Ishikawa (cell line): Measurements from ENCODE around the gene DSP.

Experiments
- CEBPB ChIP-seq: IDR thresholded peaks from 2 replicates; pipeline ENCODE4 v1.6.1; 2012
- CREB1 ChIP-seq: IDR thresholded peaks from 2 replicates; pipeline ENCODE4 v1.6.1; 2012; ENCODE audit warnings: low read depth
- EGR1 ChIP-seq: IDR thresholded peaks from 2 replicates; pipeline ENCODE4 v1.6.1; 2012
- EP300 ChIP-seq: IDR thresholded peaks from 2 replicates; pipeline ENCODE4 v1.6.1; 2012; ENCODE audit warnings: borderline replicate concordance
- FOXM1 ChIP-seq: IDR thresholded peaks from 2 replicates; pipeline ENCODE4 v1.6.1; 2012; ENCODE audit warnings: low read depth, borderline replicate concordance
- NFIC ChIP-seq: IDR thresholded peaks from 2 replicates; pipeline ENCODE4 v1.6.1; 2012
- RAD21 ChIP-seq: IDR thresholded peaks from 2 replicates; pipeline ENCODE4 v1.6.1; 2012; ENCODE audit warnings: low read depth
- TAF1 ChIP-seq: IDR thresholded peaks from 2 replicates; pipeline ENCODE4 v1.6.1; 2012; ENCODE audit warnings: low read depth, mild to moderate bottlenecking
- TCF12 ChIP-seq: IDR thresholded peaks from 2 replicates; pipeline ENCODE4 v1.6.1; 2012; ENCODE audit warnings: low read depth
- TEAD4 ChIP-seq: IDR thresholded peaks from 2 replicates; pipeline ENCODE4 v1.6.1; 2012
- YY1 ChIP-seq: IDR thresholded peaks from 2 replicates; pipeline ENCODE4 v1.6.1; 2012; ENCODE audit warnings: low read depth
- ZBTB7A ChIP-seq: IDR thresholded peaks from 2 replicates; pipeline ENCODE4 v1.6.1; 2012; ENCODE audit warnings: low read depth
- TF ChIP-seq, protein P1 (sequence below): IDR thresholded peaks from 2 replicates; pipeline ENCODE4 v1.6.1; 2012; ENCODE audit warnings: low read depth, mild to moderate bottlenecking
- TF ChIP-seq, protein P2 (sequence below): IDR thresholded peaks from 2 replicates; pipeline ENCODE4 v1.6.1; 2012
- TF ChIP-seq, protein P3 (sequence below): IDR thresholded peaks from 2 replicates; pipeline ENCODE4 v1.6.1; 2012

Gene DSP

DNA sequence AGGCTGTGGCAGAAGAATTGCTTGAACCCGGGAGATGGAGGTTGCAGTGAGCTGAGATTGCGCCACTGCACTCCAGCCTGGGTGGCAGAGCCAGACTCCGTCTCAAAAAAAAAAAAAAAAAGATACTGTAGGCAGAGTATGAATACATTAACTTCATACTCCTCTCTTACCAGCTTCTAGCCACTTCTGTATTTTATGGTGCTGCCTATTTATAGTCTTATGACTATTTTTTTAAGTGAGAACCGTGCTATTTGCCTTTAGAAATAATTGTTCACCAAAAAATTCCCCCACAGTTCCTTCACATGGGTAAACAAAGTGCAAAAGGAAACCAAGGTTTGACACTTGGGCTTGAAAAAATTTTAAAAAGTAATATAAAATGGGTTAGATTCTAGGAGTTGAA is 47.0 kb downstream of the DSP start:
- TF ChIP-seq, protein P1, sequence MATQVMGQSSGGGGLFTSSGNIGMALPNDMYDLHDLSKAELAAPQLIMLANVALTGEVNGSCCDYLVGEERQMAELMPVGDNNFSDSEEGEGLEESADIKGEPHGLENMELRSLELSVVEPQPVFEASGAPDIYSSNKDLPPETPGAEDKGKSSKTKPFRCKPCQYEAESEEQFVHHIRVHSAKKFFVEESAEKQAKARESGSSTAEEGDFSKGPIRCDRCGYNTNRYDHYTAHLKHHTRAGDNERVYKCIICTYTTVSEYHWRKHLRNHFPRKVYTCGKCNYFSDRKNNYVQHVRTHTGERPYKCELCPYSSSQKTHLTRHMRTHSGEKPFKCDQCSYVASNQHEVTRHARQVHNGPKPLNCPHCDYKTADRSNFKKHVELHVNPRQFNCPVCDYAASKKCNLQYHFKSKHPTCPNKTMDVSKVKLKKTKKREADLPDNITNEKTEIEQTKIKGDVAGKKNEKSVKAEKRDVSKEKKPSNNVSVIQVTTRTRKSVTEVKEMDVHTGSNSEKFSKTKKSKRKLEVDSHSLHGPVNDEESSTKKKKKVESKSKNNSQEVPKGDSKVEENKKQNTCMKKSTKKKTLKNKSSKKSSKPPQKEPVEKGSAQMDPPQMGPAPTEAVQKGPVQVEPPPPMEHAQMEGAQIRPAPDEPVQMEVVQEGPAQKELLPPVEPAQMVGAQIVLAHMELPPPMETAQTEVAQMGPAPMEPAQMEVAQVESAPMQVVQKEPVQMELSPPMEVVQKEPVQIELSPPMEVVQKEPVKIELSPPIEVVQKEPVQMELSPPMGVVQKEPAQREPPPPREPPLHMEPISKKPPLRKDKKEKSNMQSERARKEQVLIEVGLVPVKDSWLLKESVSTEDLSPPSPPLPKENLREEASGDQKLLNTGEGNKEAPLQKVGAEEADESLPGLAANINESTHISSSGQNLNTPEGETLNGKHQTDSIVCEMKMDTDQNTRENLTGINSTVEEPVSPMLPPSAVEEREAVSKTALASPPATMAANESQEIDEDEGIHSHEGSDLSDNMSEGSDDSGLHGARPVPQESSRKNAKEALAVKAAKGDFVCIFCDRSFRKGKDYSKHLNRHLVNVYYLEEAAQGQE = no peak
- TF ChIP-seq TCF12 (no peak), RAD21 (no peak), TEAD4 (no peak), NFIC (no peak), CEBPB (no peak), CREB1 (no peak), ZBTB7A (no peak), TAF1 (no peak), EGR1 (no peak), EP300 (no peak), YY1 (no peak)
- TF ChIP-seq, protein P2, sequence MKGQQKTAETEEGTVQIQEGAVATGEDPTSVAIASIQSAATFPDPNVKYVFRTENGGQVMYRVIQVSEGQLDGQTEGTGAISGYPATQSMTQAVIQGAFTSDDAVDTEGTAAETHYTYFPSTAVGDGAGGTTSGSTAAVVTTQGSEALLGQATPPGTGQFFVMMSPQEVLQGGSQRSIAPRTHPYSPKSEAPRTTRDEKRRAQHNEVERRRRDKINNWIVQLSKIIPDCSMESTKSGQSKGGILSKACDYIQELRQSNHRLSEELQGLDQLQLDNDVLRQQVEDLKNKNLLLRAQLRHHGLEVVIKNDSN = no peak

DNA sequence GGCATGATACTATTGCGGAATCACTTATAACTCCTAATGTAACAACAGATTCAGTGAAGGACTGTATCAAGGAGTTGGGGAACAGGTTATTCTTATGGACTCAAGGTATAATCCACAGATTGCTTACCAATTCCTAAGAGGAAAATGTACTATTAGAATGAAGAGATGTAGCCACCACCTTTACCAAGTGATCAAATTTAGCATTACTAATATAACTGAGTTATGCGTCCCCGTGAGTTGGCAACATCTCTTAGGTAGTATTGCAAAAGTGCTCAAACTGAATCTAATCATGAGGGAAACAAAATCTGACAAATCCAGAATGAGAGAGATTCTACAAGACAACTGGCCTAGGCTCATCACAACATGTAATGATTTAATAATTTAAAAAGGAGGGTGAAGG is 47.8 kb downstream of the DSP start:
- TF ChIP-seq, protein P3, sequence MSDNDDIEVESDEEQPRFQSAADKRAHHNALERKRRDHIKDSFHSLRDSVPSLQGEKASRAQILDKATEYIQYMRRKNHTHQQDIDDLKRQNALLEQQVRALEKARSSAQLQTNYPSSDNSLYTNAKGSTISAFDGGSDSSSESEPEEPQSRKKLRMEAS = no peak
- TF ChIP-seq CEBPB (no peak), EP300 (no peak), CREB1 (no peak), EGR1 (no peak)
- TF ChIP-seq, protein P1 = no peak
- TF ChIP-seq, protein P2 = no peak

DNA sequence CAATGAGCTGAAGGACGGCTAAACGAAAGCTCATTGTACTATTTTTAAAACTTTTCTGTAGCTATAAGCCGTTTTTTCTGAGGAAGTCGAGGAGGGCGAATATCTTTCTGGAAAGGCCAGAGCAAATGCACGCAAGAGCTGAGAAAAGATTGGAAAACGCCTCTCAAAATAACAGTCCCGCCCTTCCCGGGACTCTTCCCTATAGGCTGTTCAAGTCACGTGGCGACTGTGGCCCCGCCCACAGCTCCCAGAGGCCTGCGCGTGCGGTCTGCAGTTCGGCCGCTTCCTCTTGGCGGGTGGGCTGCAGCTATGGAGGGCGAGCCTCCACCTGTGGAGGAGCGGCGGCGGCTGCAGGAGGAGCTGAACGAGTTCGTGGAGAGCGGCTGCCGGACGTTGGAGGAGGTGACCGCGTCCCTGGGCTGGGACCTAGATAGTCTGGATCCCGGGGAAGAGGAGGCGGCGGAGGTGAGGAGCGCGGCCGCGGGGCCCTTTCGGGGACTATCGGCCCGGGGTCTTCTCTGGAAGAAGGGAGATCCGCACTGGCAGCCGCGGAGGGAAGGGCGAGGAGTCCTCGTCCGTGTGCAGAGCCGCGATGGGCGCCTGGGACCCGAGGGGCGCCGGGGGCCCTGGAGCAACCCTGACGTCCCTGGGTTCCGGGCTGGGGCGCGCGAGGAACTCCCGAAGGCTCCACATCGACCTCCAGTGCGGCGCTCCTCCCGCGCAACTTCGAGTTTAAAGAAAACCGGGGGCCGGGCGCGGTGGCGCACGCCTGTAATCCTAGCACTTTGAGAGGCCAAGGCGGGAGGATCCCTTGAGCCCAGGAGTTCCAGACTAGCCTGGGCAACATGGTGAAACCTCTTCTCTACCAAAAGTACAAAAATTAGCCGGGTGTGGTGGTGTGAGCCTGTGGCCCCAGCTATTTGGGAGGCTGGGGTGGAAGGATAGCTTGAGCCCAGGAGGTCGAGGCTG is 48.8 kb downstream of the DSP start, which contains the start of gene SNRNP48:
TSS of gene SNRNP48 (plus strand) at position 250 of the 969 bp plus-strand sequence. CDS start at position 310, 60 bp downstream.
- TF ChIP-seq EP300 (no peak), YY1 (peak; percentile 82), CREB1 (no peak), TEAD4 (no peak), ZBTB7A (peak; percentile 51; the same call in 1 of the 2 replicates), RAD21 (no peak), CEBPB (no peak), NFIC (no peak), TCF12 (0 out of 2 replicates have a peak, but pooled peaks have one; percentile 13), TAF1 (peak; percentile 95), EGR1 (no peak), FOXM1 (no peak)
- TF ChIP-seq, protein P1 = no peak
- TF ChIP-seq, protein P3 = peak; percentile 76
- TF ChIP-seq, protein P2 = peak; percentile 99
